ENCODE results near the gene HSPB6. TPM values are rescaled to one million over a fixed set of nuclear protein-coding genes. Genes with fewer than 3 reads are reported as not detected.

Gene HSPB6
- total RNA-seq, 1 experiment from 2014 or later: 0.93 TPM

DNA sequence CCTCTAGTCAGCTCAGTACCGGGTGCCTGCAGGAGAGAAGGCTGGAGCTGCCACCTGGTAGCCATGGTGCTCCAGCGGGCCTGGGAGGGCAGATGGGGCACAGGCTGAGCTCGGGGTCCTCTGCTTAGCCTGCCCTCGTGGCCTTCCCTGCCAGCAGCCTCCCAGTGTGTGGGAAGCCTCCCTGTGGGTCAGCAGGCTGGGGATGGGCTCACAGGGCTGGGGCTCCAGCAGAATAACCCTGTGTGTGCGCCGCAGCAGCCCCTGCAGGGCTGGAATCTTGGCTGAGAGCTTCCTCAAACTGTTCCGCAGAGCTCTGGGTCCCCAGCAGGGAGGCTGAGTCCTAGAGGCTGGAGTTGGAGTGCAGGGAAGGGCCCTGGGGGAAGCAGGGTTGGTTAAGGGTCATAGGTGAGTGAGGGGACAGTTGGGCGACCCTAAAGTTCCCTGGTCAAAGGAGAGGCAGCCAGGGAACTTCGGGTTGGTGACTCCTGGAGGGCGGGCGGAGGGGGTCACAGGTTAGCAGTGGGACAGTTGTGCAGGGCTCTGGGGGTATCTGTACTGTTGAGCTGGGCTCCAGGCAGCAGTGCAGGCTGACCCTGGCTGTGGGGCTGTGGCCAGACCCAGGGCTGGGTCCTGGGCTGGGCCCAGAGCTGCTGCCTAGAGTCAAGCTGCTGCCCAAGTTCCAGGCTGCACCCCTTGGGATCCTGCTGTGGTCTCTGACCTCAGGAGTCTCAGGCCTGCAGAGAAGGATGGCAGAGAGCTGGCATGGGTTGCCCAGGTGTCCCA lies 32.6 kb upstream of the HSPB6 start (continued):
- TF ChIP-seq, protein P1, sequence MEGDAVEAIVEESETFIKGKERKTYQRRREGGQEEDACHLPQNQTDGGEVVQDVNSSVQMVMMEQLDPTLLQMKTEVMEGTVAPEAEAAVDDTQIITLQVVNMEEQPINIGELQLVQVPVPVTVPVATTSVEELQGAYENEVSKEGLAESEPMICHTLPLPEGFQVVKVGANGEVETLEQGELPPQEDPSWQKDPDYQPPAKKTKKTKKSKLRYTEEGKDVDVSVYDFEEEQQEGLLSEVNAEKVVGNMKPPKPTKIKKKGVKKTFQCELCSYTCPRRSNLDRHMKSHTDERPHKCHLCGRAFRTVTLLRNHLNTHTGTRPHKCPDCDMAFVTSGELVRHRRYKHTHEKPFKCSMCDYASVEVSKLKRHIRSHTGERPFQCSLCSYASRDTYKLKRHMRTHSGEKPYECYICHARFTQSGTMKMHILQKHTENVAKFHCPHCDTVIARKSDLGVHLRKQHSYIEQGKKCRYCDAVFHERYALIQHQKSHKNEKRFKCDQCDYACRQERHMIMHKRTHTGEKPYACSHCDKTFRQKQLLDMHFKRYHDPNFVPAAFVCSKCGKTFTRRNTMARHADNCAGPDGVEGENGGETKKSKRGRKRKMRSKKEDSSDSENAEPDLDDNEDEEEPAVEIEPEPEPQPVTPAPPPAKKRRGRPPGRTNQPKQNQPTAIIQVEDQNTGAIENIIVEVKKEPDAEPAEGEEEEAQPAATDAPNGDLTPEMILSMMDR (IDR thresholded peaks at IDR 0.05 in 2 of 3, conservative IDR thresholded peaks at IDR 0.05 in 1 of 3; ENCODE audit: borderline replicate concordance in 1 of 3, insufficient read depth in 1 of 3, low read depth in 2 of 3, low read length in 2 of 3): no peak
- TF ChIP-seq EGR1 (IDR thresholded peaks at IDR 0.05; ENCODE audit: low read depth): no peak

DNA sequence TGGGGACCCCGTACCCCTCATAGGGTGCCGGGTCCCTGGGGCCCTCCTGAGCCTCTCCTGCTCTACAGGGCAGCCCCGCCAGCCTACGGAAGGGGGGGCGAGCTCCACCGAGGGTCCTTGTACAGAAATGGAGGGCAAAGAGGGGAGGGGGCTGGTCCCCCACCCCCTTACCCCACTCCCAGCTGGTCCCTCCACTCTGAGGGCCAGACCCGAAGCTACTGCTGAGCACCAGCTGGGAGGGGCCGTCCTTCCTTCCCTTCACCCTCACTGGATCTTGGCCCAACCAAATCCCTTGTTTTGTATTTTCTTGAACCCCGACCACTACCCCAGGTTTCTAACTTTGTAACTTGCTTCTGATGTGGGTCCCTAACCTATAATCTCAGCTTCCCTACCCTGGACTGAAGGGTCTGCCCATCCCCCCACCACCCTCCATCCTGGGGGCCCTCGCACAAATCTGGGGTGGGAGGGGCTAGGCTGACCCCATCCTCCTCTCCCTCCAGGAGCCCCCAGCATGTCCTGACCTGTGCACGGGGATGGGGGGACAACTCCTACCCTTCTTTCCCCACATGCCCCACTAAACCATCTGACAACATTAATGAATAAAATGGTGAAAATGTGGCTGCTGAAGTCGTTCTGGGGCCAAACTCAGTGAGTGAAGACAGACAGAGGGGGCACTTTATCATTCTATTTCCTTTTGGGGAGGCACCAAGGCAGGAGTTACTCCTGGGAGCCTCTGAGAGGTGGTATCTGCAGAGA lies 31.6 kb upstream of the HSPB6 start:
- H3K4me1 ChIP-seq (ENCODE audit: control insufficient read depth in 1 of 2, insufficient read depth in 2 of 2, low read length in 2 of 2): peaks cover 0 to 5% of the 10 kb centered on the region in 2 experiments; a peak in 2 of 4 replicates
- no peak overlapping the region for H3K27ac ChIP-seq (ENCODE audit: low read depth, low read length)
- H3K9me2 ChIP-seq (ENCODE audit: insufficient read depth): no peaks in the 10 kb centered on the region
- no peaks in the 10 kb centered on the region for H3K9me3 ChIP-seq (ENCODE audit: control insufficient read depth in 1 of 2, insufficient read depth in 1 of 2, low read depth in 1 of 2, low read length in 2 of 2)
- DNase-seq (ENCODE audit: low read depth, low spot score) (no peak), ATAC-seq (no peak)
- H3K27me3 ChIP-seq (ENCODE audit: insufficient read depth, low read length): no peaks in the 10 kb centered on the region
- H3K4me2 ChIP-seq (ENCODE audit: low read length): no peak overlapping the region
- intact Hi-C loops (cut with micrococcal nuclease): no loop called here
- POLR2A ChIA-PET: interaction anchor here (1.0 kb wide), 1 partner anchor 40 kb away, joined by 3 read pairs; the partner anchor contains the start of gene LIN37
- H3K9ac ChIP-seq (ENCODE audit: low read length): no peak overlapping the region
- H3K4me3 ChIP-seq (replicated peaks in 1 of 2; ENCODE audit: low read depth in 1 of 2, low read length in 2 of 2): no peak overlapping the region
- H2AFZ ChIP-seq (ENCODE audit: low read depth, low read length, poor library complexity, severe bottlenecking): no peak overlapping the region
- RAD21 ChIA-PET (ENCODE audit: low non-redundant PET in 1 of 2, low total read pairs in 2 of 2, uncharacterized antibody in 2 of 2, unreplicated experiment in 2 of 2): no interaction called here
- no peak for TF ChIP-seq ZFX (IDR thresholded peaks at IDR 0.05)
- no peak for TF ChIP-seq ZNF274 (IDR thresholded peaks at IDR 0.05; ENCODE audit: low read depth, low read length)
- TF ChIP-seq RAD21 (IDR thresholded peaks at IDR 0.05; ENCODE audit: low read depth): no peak
- H3K36me3 ChIP-seq (ENCODE audit: control insufficient read depth in 1 of 2, insufficient read depth in 2 of 2, low read length in 2 of 2): 0 out of 4 replicates have a peak, but pooled peaks cover 0 to 2% of the 10 kb centered on the region in 2 experiments
- no TSS peak for BruUV-seq (replicated peaks)
- no peaks in the 10 kb centered on the region for H4K20me1 ChIP-seq (ENCODE audit: insufficient read depth)
- CTCF ChIA-PET: no interaction called here
- no peaks in the 10 kb centered on the region for H3K79me2 ChIP-seq (ENCODE audit: insufficient read depth, low read length)
